HG02885 (cell line): Measurements from ENCODE around the gene TGFBR3.

Source experiments
- ATAC-seq: cut with Tn5 transposase; IDR thresholded peaks from one replicate; pipeline ENCODE4 v1.9.1; 2021; ENCODE audit warnings: mild to moderate bottlenecking; ENCODE audit not compliant: unreplicated experiment, poor library complexity

The TGFBR3 gene

DNA sequence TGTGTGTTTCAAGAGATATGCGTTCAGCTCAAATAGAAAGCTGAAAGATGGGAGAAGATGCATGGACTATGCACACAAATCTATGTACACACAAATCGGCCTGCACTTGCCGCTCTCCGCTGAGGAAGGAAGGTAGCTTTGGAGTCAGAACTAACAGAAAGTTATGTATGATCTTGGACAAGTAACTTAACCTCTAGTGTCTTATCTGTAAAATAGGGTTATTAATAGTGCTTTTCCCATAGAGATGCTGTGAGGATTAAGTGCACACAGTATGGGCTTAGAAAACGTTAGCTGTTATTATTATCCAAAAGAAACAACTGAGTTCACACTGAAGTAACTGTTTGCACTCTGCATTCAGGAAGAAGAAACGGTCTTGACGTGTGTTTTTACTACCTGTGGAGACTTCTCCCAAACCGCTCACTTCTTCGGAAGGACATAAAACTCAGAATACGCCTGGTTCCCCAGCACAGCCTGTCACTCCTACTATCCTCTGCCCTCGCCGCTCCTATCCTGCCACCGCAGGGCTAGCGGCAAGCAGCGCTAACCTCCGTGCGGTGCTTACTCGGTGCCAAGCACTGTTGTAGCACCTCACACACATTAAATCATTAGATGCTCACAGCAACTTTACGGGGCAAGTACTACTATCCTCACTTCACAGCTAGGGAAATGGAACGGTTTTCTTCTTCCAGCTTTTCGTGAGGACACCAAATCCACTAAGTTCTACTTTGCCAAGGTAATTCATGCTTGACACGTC is 1.3 kb downstream of the TGFBR3 start:
- no peak for ATAC-seq

GRCh38 chr1:91883470-91883869 is 2.5 kb downstream of the TGFBR3 start:
- ATAC-seq: peak; percentile 21

- ATAC-seq: no peak
Measured at GRCh38 chr1:91881280-91881679, 4.7 kb downstream of the TGFBR3 start.

GRCh38 chr1:91879733-91880132 is 6.2 kb downstream of the TGFBR3 start:
- no peak for ATAC-seq

- ATAC-seq: peak; percentile 57
Measured at GRCh38 chr1:91877574-91878208, 8.3 kb downstream of the TGFBR3 start.

GRCh38 chr1:91876781-91877573 is 9.0 kb downstream of the TGFBR3 start:
- no peak for ATAC-seq

GRCh38 chr1:91876040-91876470 is 9.9 kb downstream of the TGFBR3 start:
- ATAC-seq: peak; percentile 90

DNA sequence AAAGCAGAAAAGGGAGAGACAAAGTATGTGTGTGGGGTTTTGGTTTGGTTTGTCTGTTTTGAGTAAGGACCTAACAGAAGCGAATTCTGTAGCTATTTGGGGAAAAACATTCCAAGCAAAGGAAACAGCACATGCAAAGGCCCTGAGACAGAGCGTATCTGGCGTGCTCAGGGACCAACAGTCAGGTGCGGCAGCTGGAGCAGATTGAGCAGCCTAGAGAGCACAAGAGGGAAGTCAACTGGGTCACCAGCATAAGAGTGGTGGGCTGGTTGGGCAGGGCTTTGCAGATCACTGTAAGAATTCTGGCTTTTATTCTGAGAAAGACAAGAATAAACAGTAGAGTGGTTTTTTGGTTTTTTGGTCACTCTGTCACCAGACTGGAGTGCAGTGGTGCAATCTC is 11.8 kb downstream of the TGFBR3 start:
- no peak for ATAC-seq

DNA sequence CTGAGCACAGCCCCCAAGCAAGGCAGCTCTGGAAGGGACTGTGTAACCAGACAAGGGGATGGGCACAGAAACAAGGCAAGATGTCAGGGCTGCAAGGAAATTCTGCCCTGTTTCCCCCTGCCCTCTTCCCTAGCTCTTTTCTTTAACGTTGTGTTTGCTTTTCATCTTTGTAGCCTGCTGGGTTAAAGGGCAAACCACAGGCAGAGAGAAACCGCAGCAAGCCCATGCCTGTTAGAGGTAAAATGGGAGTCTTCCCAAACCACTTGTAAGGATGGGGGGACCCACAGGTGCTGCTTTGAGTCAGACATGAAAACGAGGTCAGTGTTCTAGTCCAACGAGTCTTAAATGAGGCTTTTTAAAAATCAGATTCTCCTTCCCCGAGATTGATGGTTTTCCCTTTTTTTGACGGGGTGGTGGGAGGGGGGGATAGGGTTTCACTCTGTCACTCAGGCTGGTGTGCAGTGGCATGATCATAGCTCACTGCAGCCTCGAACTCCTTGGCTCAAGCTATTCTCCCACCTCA is 13.3 kb downstream of the TGFBR3 start:
- no peak for ATAC-seq

GRCh38 chr1:91872000-91872399 is 14.0 kb downstream of the TGFBR3 start:
- ATAC-seq: no peak

DNA sequence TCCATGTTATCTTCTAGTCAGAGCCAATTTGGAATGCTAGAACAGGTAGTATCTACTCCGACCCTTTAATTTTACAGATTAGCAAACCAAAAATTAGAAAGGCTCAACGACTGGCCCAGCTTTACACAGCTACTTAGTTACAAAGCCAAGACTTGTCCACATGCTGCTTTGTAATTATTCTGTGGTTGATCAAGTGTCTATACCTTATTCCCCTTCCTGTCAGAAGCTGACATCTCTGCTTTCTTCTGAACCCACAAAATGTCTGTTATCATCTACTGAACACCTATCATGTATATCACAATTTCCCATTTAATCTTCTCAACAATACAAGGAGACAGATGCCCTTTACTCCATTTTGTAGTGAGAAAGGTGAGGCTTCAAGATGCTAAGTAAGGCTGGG is 15.6 kb downstream of the TGFBR3 start:
- no peak for ATAC-seq

DNA sequence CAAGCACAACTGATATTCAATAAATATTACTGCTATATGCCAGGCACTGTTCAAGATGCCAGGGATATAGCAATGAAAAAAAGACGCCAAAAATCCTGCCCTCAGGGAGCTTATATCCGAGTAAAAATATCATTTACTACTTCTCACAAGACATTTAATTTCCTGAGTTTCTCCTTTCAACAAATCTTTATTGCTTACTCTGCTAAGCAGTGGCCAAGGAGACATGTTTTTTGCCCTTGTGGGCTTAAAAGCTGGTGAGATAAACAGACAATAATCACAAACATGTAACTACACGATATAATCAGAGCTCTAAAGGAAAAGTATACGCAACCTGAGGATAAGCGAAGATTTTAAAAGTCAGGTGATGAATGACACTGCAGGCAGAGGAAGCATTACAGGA is 19.5 kb downstream of the TGFBR3 start:
- ATAC-seq: no peak

DNA sequence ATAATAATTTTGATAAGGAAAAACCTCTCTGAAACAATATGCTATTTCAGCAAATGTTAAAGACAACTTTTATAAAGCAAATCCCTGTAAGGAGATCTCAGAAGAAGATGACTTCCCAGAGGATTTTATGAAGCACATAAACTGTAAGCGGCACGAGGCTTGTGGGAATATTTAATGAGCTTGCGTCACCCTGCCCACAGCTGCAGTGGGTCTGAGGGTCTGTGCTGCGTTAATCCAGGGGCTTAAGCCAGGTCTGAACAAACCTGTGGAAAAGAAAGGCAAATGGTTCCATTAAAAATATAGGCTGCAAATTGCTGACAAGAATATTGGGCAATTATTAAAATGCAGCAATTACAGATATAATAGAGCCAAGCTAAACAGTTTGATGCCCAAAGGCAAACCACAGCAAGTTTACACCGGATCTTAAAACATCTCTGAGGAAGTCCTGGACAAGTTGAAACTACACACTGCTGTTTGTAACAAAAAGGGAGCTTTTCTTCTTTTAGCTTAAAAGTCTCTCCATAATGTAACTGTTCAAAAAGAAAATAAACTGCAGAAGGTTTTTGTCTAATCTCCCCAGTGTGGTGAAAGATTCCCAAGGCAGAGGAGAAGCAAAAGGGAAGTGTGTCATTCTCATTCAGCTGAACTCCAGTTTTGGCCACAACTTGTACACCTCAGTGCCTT is 21.8 kb downstream of the TGFBR3 start:
- no peak for ATAC-seq

GRCh38 chr1:91863498-91863897 is 22.5 kb downstream of the TGFBR3 start:
- ATAC-seq: no peak

DNA sequence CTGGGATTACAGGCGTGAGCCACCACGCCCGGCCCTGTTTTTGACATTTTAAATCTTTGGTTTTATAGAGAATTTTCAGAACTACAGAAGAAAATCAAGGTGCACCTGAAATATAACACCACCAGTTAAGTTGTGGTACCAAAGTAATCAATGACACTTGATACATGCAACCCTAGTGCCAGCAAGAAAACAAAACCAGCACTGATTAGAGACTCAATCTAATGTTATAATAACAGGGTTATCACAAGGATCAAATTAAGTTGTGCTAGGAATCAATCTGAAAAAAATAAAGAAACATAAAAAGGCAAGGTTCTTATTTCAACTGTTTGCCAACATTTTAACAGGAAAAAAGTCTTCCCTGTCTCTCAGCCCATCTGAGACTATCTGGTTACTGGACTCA is 23.8 kb downstream of the TGFBR3 start:
- ATAC-seq: no peak

GRCh38 chr1:91857557-91858239 is 28.3 kb downstream of the TGFBR3 start:
- no peak for ATAC-seq

DNA sequence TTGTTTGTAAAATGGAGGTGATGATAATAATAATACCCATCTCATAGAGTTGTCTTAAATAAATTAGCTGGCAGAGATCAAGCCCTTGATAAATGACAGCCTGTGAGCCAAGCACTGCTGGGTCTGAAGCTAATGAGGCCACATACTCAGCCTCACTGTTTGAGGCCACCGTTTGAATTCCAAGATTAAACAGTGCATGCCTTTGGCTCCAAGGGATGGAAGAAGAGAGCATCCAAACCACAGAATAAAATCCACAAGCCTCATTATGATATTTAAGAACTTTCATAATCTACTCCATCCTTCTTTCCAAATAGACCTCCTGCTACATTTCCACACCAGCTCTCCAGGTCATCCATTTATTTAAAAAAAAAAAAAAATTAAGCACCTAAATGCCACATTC is 29.0 kb downstream of the TGFBR3 start:
- no peak for ATAC-seq

DNA sequence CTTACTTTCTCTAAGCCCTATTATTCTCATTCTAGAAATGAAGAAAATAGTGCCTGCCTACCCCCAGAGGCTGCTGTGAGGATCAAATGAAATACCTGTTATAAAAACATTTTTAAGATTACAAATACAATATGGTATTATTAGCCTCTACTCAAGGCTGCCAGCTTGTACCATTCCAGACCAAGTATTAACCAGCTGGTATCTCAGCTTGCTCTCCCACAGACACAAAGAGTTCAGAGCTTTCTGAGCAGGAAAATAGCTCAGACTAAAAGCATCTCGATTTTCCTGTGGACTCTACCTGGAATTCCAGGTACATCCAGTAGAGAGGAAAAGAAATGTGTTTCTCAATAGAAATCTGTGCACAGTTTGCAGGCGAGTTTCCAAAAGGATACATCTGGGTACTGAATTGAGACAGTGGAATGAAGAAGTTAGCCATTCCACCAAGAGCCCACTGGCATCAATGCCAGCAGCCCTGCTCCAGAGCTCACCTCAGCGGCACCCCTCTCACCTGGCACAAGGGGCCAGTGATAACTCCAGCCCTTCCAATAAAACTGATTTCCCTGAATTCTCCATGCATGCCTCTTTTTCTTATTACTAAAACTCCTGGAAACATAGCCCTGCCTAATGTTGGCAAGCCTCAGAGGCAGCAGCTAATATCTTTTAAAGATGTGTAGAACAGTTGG is 31.0 kb downstream of the TGFBR3 start:
- ATAC-seq: no peak

GRCh38 chr1:91853397-91853796 is 32.6 kb downstream of the TGFBR3 start:
- no peak for ATAC-seq
